Measurements from ENCODE around the gene OGFR. TPM values are rescaled to one million over a fixed set of nuclear protein-coding genes. Genes with fewer than 3 reads are reported as not detected.

Gene OGFR
- total and polyA plus RNA-seq, 8 donors = 23.2 to 58.3 (median 31.6) TPM

GRCh38 chr20:62837790-62838127, 33.1 kb downstream of the OGFR start:
- no peak for ATAC-seq
- Histone ChIP-seq H3K27ac (no peak overlapping the region), H3K4me3 (no peak overlapping the region), H3K27me3 (peaks cover 0 to 9% of the 10 kb centered on the region in 2 donors), H3K36me3 (no peaks in the 10 kb centered on the region), H3K9me3 (no peaks in the 10 kb centered on the region), H3K4me1 (peaks cover 0 to 19% of the 10 kb centered on the region in 2 donors)
- intact Hi-C loops (cut with DNase I) = no loop called here
- DNase-seq = peak in 1 of 4 donors; percentile 17
- TF ChIP-seq CTCF (IDR thresholded peaks at IDR 0.05) = no peak

GRCh38 chr20:62838128-62838891, 33.7 kb downstream of the OGFR start:
- Histone ChIP-seq H3K27me3 (peaks cover 0 to 9% of the 10 kb centered on the region in 2 donors), H3K4me3 (no peak overlapping the region), H3K27ac (no peak overlapping the region), H3K4me1 (peaks cover 0 to 13% of the 10 kb centered on the region in 2 donors), H3K36me3 (no peaks in the 10 kb centered on the region), H3K9me3 (no peaks in the 10 kb centered on the region)
- intact Hi-C loops (cut with DNase I) = no loop called here
- TF ChIP-seq CTCF (IDR thresholded peaks at IDR 0.05) = no peak
- DNase-seq (peak in 2 of 4 donors; percentile 59 to 73), ATAC-seq (peak; percentile 56)

GRCh38 chr20:62839261-62839660, 34.6 kb downstream of the OGFR start:
- Histone ChIP-seq H3K4me3 (no peak overlapping the region), H3K4me1 (peaks cover 0 to 7% of the 10 kb centered on the region in 2 donors), H3K27ac (no peak overlapping the region), H3K9me3 (no peaks in the 10 kb centered on the region), H3K27me3 (peaks cover 0 to 9% of the 10 kb centered on the region in 2 donors), H3K36me3 (no peaks in the 10 kb centered on the region)
- intact Hi-C loops (cut with DNase I) = no loop called here
- DNase-seq (peak in 1 of 4 donors; percentile 20), ATAC-seq (no peak)
- no peak for TF ChIP-seq CTCF (IDR thresholded peaks at IDR 0.05)

GRCh38 chr20:62839816-62840215, 35.2 kb downstream of the OGFR start:
- DNase-seq (peak in 1 of 4 donors; percentile 53), ATAC-seq (no peak)
- Histone ChIP-seq H3K27ac (no peak overlapping the region), H3K4me3 (no peak overlapping the region), H3K36me3 (no peaks in the 10 kb centered on the region), H3K27me3 (peaks cover 0 to 9% of the 10 kb centered on the region in 2 donors), H3K9me3 (no peaks in the 10 kb centered on the region), H3K4me1 (peaks cover 0 to 7% of the 10 kb centered on the region in 2 donors)
- intact Hi-C loops (cut with DNase I) = no loop called here
- no peak for TF ChIP-seq CTCF (IDR thresholded peaks at IDR 0.05)

- Histone ChIP-seq H3K27me3 (peaks cover 0 to 9% of the 10 kb centered on the region in 2 donors), H3K27ac (no peak overlapping the region), H3K36me3 (peaks cover 0 to 3% of the 10 kb centered on the region in 2 donors), H3K4me3 (no peak overlapping the region), H3K4me1 (peaks cover 0 to 7% of the 10 kb centered on the region in 2 donors), H3K9me3 (no peaks in the 10 kb centered on the region)
- TF ChIP-seq CTCF (IDR thresholded peaks at IDR 0.05) = no peak
- DNase-seq (peak in 1 of 4 donors; percentile 67), ATAC-seq (no peak)
- intact Hi-C loops (cut with DNase I) = no loop called here
Observed at GRCh38 chr20:62840244-62841197, 35.9 kb downstream of the OGFR start.

Measured in left lung (tissue), 10 donors.